ENCODE data around the gene BRD3OS. TPM values are rescaled to one million over a fixed set of nuclear protein-coding genes. Genes with fewer than 3 reads are reported as not detected.
A peak's percentile ranks its signal among the peaks of the same experiment; 100 is the strongest.

Gene BRD3OS
- total RNA-seq, 1 experiment from 2014 or later = 16.2 TPM

GRCh38 chr9:134063571-134064450, 38.5 kb downstream of the BRD3OS start:
- DNase-seq (ENCODE audit: low spot score) = no peak
- CTCF ChIA-PET = no interaction called here
- Mint-ChIP-seq H3K27ac (peak overlapping the region; percentile 86), H3K36me3 (no peaks in the 10 kb centered on the region), H3K27me3 (ENCODE audit: low read depth) (peaks cover 2% of the 10 kb centered on the region; the same call in 1 of the 2 replicates), H3K9me3 (no peaks in the 10 kb centered on the region), H3K4me3 (no peak overlapping the region), H3K4me1 (peaks cover 36% of the 10 kb centered on the region)
- TF ChIP-seq ZNF423 (CRISPR knock-in tag; IDR thresholded peaks at IDR 0.05) (no peak), NR2C2 (CRISPR knock-in tag; IDR thresholded peaks at IDR 0.05) (no peak), ZNF138 (CRISPR knock-in tag; conservative IDR thresholded peaks at IDR 0.05) (no peak), NR1H2 (CRISPR knock-in tag; IDR thresholded peaks at IDR 0.05) (no peak), JUN (CRISPR knock-in tag; IDR thresholded peaks at IDR 0.05) (no peak), NFYB (CRISPR knock-in tag; conservative IDR thresholded peaks at IDR 0.05; ENCODE audit: low read depth) (no peak)
- TF ChIP-seq, protein P1, sequence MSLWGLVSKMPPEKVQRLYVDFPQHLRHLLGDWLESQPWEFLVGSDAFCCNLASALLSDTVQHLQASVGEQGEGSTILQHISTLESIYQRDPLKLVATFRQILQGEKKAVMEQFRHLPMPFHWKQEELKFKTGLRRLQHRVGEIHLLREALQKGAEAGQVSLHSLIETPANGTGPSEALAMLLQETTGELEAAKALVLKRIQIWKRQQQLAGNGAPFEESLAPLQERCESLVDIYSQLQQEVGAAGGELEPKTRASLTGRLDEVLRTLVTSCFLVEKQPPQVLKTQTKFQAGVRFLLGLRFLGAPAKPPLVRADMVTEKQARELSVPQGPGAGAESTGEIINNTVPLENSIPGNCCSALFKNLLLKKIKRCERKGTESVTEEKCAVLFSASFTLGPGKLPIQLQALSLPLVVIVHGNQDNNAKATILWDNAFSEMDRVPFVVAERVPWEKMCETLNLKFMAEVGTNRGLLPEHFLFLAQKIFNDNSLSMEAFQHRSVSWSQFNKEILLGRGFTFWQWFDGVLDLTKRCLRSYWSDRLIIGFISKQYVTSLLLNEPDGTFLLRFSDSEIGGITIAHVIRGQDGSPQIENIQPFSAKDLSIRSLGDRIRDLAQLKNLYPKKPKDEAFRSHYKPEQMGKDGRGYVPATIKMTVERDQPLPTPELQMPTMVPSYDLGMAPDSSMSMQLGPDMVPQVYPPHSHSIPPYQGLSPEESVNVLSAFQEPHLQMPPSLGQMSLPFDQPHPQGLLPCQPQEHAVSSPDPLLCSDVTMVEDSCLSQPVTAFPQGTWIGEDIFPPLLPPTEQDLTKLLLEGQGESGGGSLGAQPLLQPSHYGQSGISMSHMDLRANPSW (CRISPR knock-in tag; conservative IDR thresholded peaks at IDR 0.05; ENCODE audit: low read depth) = no peak
- ATAC-seq = no peak
- POLR2A ChIA-PET = no interaction called here

DNA sequence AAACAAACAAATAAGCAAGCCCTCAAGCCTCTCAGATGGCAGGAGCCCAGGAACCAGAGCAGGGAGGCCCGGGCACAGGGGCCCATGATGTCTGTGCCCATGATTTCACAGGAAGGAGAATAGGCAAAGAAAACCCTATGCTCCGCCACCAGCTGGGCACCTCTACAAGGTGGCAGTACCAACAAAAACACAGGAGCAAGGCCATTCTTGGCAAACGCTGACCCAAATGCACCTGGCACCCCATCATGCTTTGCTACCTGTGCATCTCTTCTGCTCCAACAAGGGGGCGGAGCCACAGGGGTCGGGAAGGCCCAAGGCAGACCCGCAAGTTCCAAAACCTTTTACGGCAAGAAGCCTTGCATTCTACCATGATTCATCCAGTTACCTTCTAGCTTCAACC, 39.4 kb downstream of the BRD3OS start:
- TF ChIP-seq, protein P1 (CRISPR knock-in tag; conservative IDR thresholded peaks at IDR 0.05; ENCODE audit: low read depth) = no peak
- TF ChIP-seq ZNF423 (CRISPR knock-in tag; IDR thresholded peaks at IDR 0.05) = no peak
- no peak for TF ChIP-seq ZNF512 (CRISPR knock-in tag; IDR thresholded peaks at IDR 0.05; ENCODE audit: borderline replicate concordance)
- no peak for TF ChIP-seq AR (CRISPR knock-in tag; IDR thresholded peaks at IDR 0.05)
- no peak for TF ChIP-seq HMGXB4 (CRISPR knock-in tag; IDR thresholded peaks at IDR 0.05)
- TF ChIP-seq CDX4 (CRISPR knock-in tag; IDR thresholded peaks at IDR 0.05; ENCODE audit: borderline replicate concordance) = no peak
- Mint-ChIP-seq H3K4me3 (no peak overlapping the region), H3K36me3 (no peaks in the 10 kb centered on the region), H3K9me3 (no peaks in the 10 kb centered on the region), H3K27me3 (ENCODE audit: low read depth) (peaks cover 11% of the 10 kb centered on the region), H3K4me1 (peaks cover 34% of the 10 kb centered on the region), H3K27ac (no peak overlapping the region)
- ATAC-seq (no peak), DNase-seq (ENCODE audit: low spot score) (no peak)
- ChIA-PET CTCF (no interaction called here), POLR2A (no interaction called here)

Measured in WTC11 (cell line).